ENCODE measurements around the gene MED12L.

- TF ChIP-seq CTCF (conservative IDR thresholded peaks at IDR 0.05; ENCODE audit: low read length) (no peak), EZH2phosphoT487 (IDR thresholded peaks at IDR 0.05; ENCODE audit: borderline replicate concordance, low read depth, low read length) (no peak)
These were observed 149.4 kb downstream of the MED12L start for GRCh38 chr3:151234825-151235224.

All from OCI-LY7 (cell line).